WTC11 (cell line): ENCODE measurements around the gene SDCCAG8. TPM values are rescaled to one million over a fixed set of nuclear protein-coding genes. Genes with fewer than 3 reads are reported as not detected.
A peak's percentile ranks its signal among the peaks of the same experiment; 100 is the strongest.

ENCODE experiments used
- ATAC-seq: fragments of 200-7000 bp; cut with Tn5 transposase; 2 replicates; pipeline ENCODE4 v1.10.0; 2021; ENCODE audit warnings: mild to moderate bottlenecking, moderate library complexity
- CTCF ChIA-PET: fragments of 300-600 bp; sonication (Branson Sonifier 250); formaldehyde crosslinking; loops from one replicate; lab custom pipeline; 2021; ENCODE audit warnings: antibody characterized with exemption; lab: Charles Lee
- POLR2A ChIA-PET: fragments of 350-600 bp; sonication (Branson Sonifier 250); formaldehyde crosslinking; loops from one replicate; lab custom pipeline; 2021; ENCODE audit warnings: antibody characterized with exemption; lab: Charles Lee
- DNase-seq: peaks from one replicate; pipeline ENCODE4 v3.0.0; 2021; ENCODE audit warnings: low spot score
- H3K27ac Mint-ChIP-seq: 2 replicates; pipeline ENCODE4 v1.8.0; 2021; ENCODE audit warnings: mixed read lengths
- H3K27me3 Mint-ChIP-seq: 2 replicates; pipeline ENCODE4 v1.8.0; 2021; ENCODE audit warnings: low read depth, mild to moderate bottlenecking, moderate library complexity, mixed read lengths
- H3K36me3 Mint-ChIP-seq: 2 replicates; pipeline ENCODE4 v1.8.0; 2021; ENCODE audit warnings: mixed read lengths
- H3K4me1 Mint-ChIP-seq: 2 replicates; pipeline ENCODE4 v1.8.0; 2022; ENCODE audit warnings: mixed read lengths
- H3K4me3 Mint-ChIP-seq: 2 replicates; pipeline ENCODE4 v1.8.0; 2021; ENCODE audit warnings: mild to moderate bottlenecking, moderate library complexity, mixed read lengths
- H3K9me3 Mint-ChIP-seq: 2 replicates; pipeline ENCODE4 v1.8.0; 2021; ENCODE audit warnings: mixed read lengths
- AR ChIP-seq: fragments of 250-450 bp; sonication (Bioruptor Pico); IDR thresholded peaks from 2 replicates; pipeline ENCODE4 v1.9.0; 2021; ENCODE audit warnings: mild to moderate bottlenecking
- CBFB ChIP-seq: sonication (generic); formaldehyde crosslinking; IDR thresholded peaks from 2 replicates; pipeline ENCODE4 v1.8.1; 2022; ENCODE audit warnings: mild to moderate bottlenecking, low read depth, missing genetic modification reagents
- CREB1 ChIP-seq: sonication (generic); formaldehyde crosslinking; IDR thresholded peaks from 2 replicates; pipeline ENCODE4 v1.8.0; 2023; ENCODE audit warnings: mild to moderate bottlenecking, missing genetic modification reagents
- ELF4 ChIP-seq: sonication (generic); formaldehyde crosslinking; IDR thresholded peaks from 2 replicates; pipeline ENCODE4 v1.8.1; 2022; ENCODE audit warnings: low read depth, mild to moderate bottlenecking, moderate library complexity, missing genetic modification reagents
- GTF2I ChIP-seq: fragments of 250-450 bp; sonication (Bioruptor Pico); conservative IDR thresholded peaks from 2 replicates; pipeline ENCODE4 v1.4.0; 2021; ENCODE audit warnings: mild to moderate bottlenecking
- IRF2 ChIP-seq: sonication (generic); formaldehyde crosslinking; IDR thresholded peaks from 2 replicates; pipeline ENCODE4 v1.8.0; 2022; ENCODE audit warnings: low read depth, missing genetic modification reagents, borderline replicate concordance
- JAZF1 ChIP-seq: fragments of 250-450 bp; sonication (Bioruptor Pico); IDR thresholded peaks from 2 replicates; pipeline ENCODE4 v1.9.0; 2021; ENCODE audit warnings: moderate library complexity, mild to moderate bottlenecking, inconsistent platforms
- KAT7 ChIP-seq: sonication (generic); formaldehyde crosslinking; IDR thresholded peaks from 2 replicates; pipeline ENCODE4 v1.8.1; 2023; ENCODE audit warnings: missing genetic modification reagents, mild to moderate bottlenecking, borderline replicate concordance
- MXD4 ChIP-seq: fragments of 250-450 bp; sonication (Bioruptor Pico); IDR thresholded peaks from 2 replicates; pipeline ENCODE4 v1.8.0; 2021; ENCODE audit warnings: mild to moderate bottlenecking, moderate library complexity, borderline replicate concordance
- NFATC4 ChIP-seq: fragments of 250-450 bp; sonication (Bioruptor Pico); IDR thresholded peaks from 2 replicates; pipeline ENCODE4 v1.9.0; 2021; ENCODE audit warnings: mild to moderate bottlenecking
- NR3C1 ChIP-seq: sonication (generic); formaldehyde crosslinking; conservative IDR thresholded peaks from 2 replicates; pipeline ENCODE4 v1.8.1; 2023; ENCODE audit warnings: low read depth, mild to moderate bottlenecking, missing genetic modification reagents
- OVOL2 ChIP-seq: fragments of 250-450 bp; sonication (Bioruptor Pico); IDR thresholded peaks from 2 replicates; pipeline ENCODE4 v1.9.0; 2021; ENCODE audit warnings: mild to moderate bottlenecking, borderline replicate concordance
- RORB ChIP-seq: fragments of 250-450 bp; sonication (Bioruptor Pico); IDR thresholded peaks from 2 replicates; pipeline ENCODE4 v1.9.0; 2021; ENCODE audit warnings: mild to moderate bottlenecking
- SOX15 ChIP-seq: fragments of 250-450 bp; sonication (Bioruptor Pico); IDR thresholded peaks from 2 replicates; pipeline ENCODE4 v1.9.0; 2021; ENCODE audit warnings: mild to moderate bottlenecking
- SP1 ChIP-seq: sonication (generic); formaldehyde crosslinking; conservative IDR thresholded peaks from 2 replicates; pipeline ENCODE4 v1.8.1; 2022; ENCODE audit warnings: missing genetic modification reagents
- TCF7 ChIP-seq: sonication (generic); formaldehyde crosslinking; IDR thresholded peaks from 2 replicates; pipeline ENCODE4 v1.8.0; 2022; ENCODE audit warnings: mild to moderate bottlenecking, low read depth, missing genetic modification reagents, moderate library complexity
- TEAD4 ChIP-seq: sonication (generic); formaldehyde crosslinking; IDR thresholded peaks from 2 replicates; pipeline ENCODE4 v1.8.0; 2022; ENCODE audit warnings: mild to moderate bottlenecking, missing genetic modification reagents
- ZNF219 ChIP-seq: sonication (generic); formaldehyde crosslinking; IDR thresholded peaks from 2 replicates; pipeline ENCODE4 v1.8.0; 2023; ENCODE audit warnings: missing genetic modification reagents, mild to moderate bottlenecking, borderline replicate concordance
- ZNF317 ChIP-seq: sonication (generic); formaldehyde crosslinking; IDR thresholded peaks from 2 replicates; pipeline ENCODE4 v1.8.1; 2023; ENCODE audit warnings: low read depth, mild to moderate bottlenecking, moderate library complexity, missing genetic modification reagents, borderline replicate concordance
- ZNF423 ChIP-seq: fragments of 250-450 bp; sonication (Bioruptor Pico); IDR thresholded peaks from 2 replicates; pipeline ENCODE4 v2.1.2; 2022; ENCODE audit warnings: mild to moderate bottlenecking, moderate library complexity
- ZNF671 ChIP-seq: fragments of 250-450 bp; sonication (Bioruptor Pico); IDR thresholded peaks from 2 replicates; pipeline ENCODE4 v1.8.0; 2021; ENCODE audit warnings: mild to moderate bottlenecking
- total RNA-seq: library from RNA; stranded (reverse); gene quantifications from 3 replicates; pipeline ENCODE4 v1.2.3, GENCODE V29; 2021
- TF ChIP-seq, protein P1 (sequence below): sonication (generic); formaldehyde crosslinking; IDR thresholded peaks from 2 replicates; pipeline ENCODE4 v1.8.0; 2022; ENCODE audit warnings: mild to moderate bottlenecking, missing genetic modification reagents
- TF ChIP-seq, protein P2 (sequence below): sonication (generic); formaldehyde crosslinking; IDR thresholded peaks from 2 replicates; pipeline ENCODE4 v1.8.1; 2022; ENCODE audit warnings: mild to moderate bottlenecking, missing genetic modification reagents, moderate library complexity, borderline replicate concordance
- TF ChIP-seq, protein P3 (sequence below): sonication (generic); formaldehyde crosslinking; IDR thresholded peaks from 2 replicates; pipeline ENCODE4 v1.8.0; 2022; ENCODE audit warnings: mild to moderate bottlenecking, missing genetic modification reagents

The SDCCAG8 gene
- total RNA-seq, 1 experiment from 2014 or later, result 44.3 TPM

DNA sequence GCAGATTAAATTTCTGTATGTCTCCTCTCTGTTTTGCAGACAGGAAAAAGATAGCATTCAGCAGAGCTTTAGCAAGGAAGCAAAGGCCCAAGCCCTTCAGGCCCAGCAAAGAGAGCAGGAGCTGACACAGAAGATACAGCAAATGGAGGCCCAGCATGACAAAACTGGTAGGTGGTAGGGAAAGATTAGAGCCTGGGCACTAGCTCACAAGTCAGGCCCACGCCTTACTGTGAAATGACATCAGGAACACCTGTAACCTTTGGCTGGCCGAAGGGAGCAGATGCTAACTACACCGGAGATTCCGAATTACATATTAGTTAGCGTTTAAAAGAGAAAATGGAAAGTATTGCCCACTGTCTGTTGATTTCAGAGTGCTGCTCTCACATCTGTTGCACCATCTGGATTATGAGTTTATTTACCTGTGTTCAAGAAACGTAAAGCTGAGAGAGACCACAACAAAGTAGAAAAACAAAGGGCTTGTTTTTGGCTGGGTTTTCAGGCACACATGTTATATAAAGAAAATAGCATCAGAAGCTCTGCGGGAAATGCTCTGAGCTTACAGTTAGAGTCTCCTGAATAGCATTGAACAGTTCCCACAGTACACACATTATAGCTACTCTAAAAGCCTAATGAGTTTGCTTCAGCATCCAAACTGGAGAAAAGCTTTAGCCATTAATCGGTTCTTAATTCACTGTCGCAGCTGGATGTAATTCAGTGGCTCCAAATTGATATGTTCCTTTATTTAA is 160.0 kb downstream of the SDCCAG8 start:
- CTCF ChIA-PET, result interaction anchor here (1.0 to 2.5 kb wide), 3 partner anchors 24 to 72 kb away, joined by 3 to 9 read pairs (median 3); no protein-coding TSS in a partner anchor
- ATAC-seq (peak; percentile 43; the same call in 1 of the 2 replicates), DNase-seq (no peak)
- POLR2A ChIA-PET, result interaction anchor here (0.6 kb wide), 2 partner anchors 20 to 650 kb away, joined by 3 read pairs; no protein-coding TSS in a partner anchor
- Mint-ChIP-seq H3K36me3 (no peaks in the 10 kb centered on the region), H3K9me3 (no peaks in the 10 kb centered on the region), H3K4me3 (no peak overlapping the region), H3K27ac (peak overlapping the region; percentile 45), H3K4me1 (peaks cover 45% of the 10 kb centered on the region), H3K27me3 (no peaks in the 10 kb centered on the region)
- TF ChIP-seq, protein P1, sequence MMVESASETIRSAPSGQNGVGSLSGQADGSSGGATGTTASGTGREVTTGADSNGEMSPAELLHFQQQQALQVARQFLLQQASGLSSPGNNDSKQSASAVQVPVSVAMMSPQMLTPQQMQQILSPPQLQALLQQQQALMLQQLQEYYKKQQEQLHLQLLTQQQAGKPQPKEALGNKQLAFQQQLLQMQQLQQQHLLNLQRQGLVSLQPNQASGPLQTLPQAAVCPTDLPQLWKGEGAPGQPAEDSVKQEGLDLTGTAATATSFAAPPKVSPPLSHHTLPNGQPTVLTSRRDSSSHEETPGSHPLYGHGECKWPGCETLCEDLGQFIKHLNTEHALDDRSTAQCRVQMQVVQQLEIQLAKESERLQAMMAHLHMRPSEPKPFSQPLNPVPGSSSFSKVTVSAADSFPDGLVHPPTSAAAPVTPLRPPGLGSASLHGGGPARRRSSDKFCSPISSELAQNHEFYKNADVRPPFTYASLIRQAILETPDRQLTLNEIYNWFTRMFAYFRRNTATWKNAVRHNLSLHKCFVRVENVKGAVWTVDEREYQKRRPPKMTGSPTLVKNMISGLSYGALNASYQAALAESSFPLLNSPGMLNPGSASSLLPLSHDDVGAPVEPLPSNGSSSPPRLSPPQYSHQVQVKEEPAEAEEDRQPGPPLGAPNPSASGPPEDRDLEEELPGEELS (CRISPR knock-in tag), result no peak
- TF ChIP-seq IRF2 (CRISPR knock-in tag) (no peak), SP1 (CRISPR knock-in tag) (no peak), SOX15 (CRISPR knock-in tag) (no peak), KAT7 (CRISPR knock-in tag) (no peak), ZNF317 (CRISPR knock-in tag) (no peak), ZNF219 (CRISPR knock-in tag) (no peak), NR3C1 (CRISPR knock-in tag) (no peak), CBFB (CRISPR knock-in tag) (no peak), NFATC4 (CRISPR knock-in tag) (no peak), GTF2I (CRISPR knock-in tag) (no peak), ELF4 (CRISPR knock-in tag) (no peak), MXD4 (CRISPR knock-in tag) (no peak)
- TF ChIP-seq, protein P2, sequence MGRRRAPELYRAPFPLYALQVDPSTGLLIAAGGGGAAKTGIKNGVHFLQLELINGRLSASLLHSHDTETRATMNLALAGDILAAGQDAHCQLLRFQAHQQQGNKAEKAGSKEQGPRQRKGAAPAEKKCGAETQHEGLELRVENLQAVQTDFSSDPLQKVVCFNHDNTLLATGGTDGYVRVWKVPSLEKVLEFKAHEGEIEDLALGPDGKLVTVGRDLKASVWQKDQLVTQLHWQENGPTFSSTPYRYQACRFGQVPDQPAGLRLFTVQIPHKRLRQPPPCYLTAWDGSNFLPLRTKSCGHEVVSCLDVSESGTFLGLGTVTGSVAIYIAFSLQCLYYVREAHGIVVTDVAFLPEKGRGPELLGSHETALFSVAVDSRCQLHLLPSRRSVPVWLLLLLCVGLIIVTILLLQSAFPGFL, result no peak
- TF ChIP-seq, all 79 proteins: peak for 0

GRCh38 chr1:243416495-243416894 is 160.7 kb downstream of the SDCCAG8 start:
- H3K4me3 Mint-ChIP-seq, result no peak overlapping the region
- no peaks in the 10 kb centered on the region for H3K27me3 Mint-ChIP-seq
- no peaks in the 10 kb centered on the region for H3K36me3 Mint-ChIP-seq
- POLR2A ChIA-PET, result no interaction called here
- no peak for DNase-seq
- no peak overlapping the region for H3K27ac Mint-ChIP-seq
- TF ChIP-seq AR (CRISPR knock-in tag), result no peak
- TF ChIP-seq KAT7 (CRISPR knock-in tag), result no peak
- TF ChIP-seq ZNF219 (CRISPR knock-in tag), result no peak
- TF ChIP-seq JAZF1 (CRISPR knock-in tag), result no peak
- TF ChIP-seq NFATC4 (CRISPR knock-in tag), result no peak
- no peak for TF ChIP-seq ZNF671 (CRISPR knock-in tag)
- TF ChIP-seq RORB, result no peak
- no peak for TF ChIP-seq ZNF423 (CRISPR knock-in tag)
- TF ChIP-seq OVOL2 (CRISPR knock-in tag), result no peak
- no peak for TF ChIP-seq TCF7 (CRISPR knock-in tag)
- TF ChIP-seq CREB1 (CRISPR knock-in tag), result no peak
- TF ChIP-seq IRF2 (CRISPR knock-in tag), result no peak
- TF ChIP-seq, protein P3, sequence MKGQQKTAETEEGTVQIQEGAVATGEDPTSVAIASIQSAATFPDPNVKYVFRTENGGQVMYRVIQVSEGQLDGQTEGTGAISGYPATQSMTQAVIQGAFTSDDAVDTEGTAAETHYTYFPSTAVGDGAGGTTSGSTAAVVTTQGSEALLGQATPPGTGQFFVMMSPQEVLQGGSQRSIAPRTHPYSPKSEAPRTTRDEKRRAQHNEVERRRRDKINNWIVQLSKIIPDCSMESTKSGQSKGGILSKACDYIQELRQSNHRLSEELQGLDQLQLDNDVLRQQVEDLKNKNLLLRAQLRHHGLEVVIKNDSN, result no peak
- TF ChIP-seq TEAD4, result no peak
- TF ChIP-seq, all 79 proteins: peak for 0
- Mint-ChIP-seq H3K4me1 (peaks cover 50% of the 10 kb centered on the region), H3K9me3 (no peaks in the 10 kb centered on the region)
- CTCF ChIA-PET, result interaction anchor here (1.1 to 2.5 kb wide), 2 partner anchors 24 to 73 kb away, joined by 3 to 9 read pairs; no protein-coding TSS in a partner anchor
- ATAC-seq, result no peak
